CD4-positive, alpha-beta T cell treated with Interleukin-4 for 4 hours (primary cell): ENCODE results near the gene LGALS3.
A peak's percentile ranks its signal among the peaks of the same experiment; 100 is the strongest.
"Not testable (repeated sequence)": the region's sequence is repeated elsewhere in the genome, so short reads cannot be mapped to it uniquely, and the experiment has no call there.

Experiments
- DNase-seq: peaks from one replicate; pipeline ENCODE4 v3.0.0-alpha.2; 2020

LGALS3 gene

GRCh38 chr14:55129086-55129427, at the start of gene LGALS3:
Gene LGALS3, plus strand, starts transcription at chr14:55129252. Its CDS starts 8,122 bp downstream, at chr14:55137374.
- peak; percentile 29 for DNase-seq

- DNase-seq: not testable (repeated sequence)
Observed at GRCh38 chr14:55079961-55080360, 49.1 kb upstream of the LGALS3 start.

- DNase-seq: no peak
Observed at GRCh38 chr14:55084401-55085059, 44.5 kb upstream of the LGALS3 start.

GRCh38 chr14:55085060-55085660, 43.9 kb upstream of the LGALS3 start:
- DNase-seq: no peak

- DNase-seq: no peak
Observed at GRCh38 chr14:55086938-55087337, 42.1 kb upstream of the LGALS3 start.

- DNase-seq: no peak
Observed at GRCh38 chr14:55088356-55088755, 40.7 kb upstream of the LGALS3 start.

GRCh38 chr14:55092341-55092740, 36.7 kb upstream of the LGALS3 start:
- no peak for DNase-seq

GRCh38 chr14:55094292-55095157, 34.5 kb upstream of the LGALS3 start:
- no peak for DNase-seq

- DNase-seq: peak; percentile 67
Observed at GRCh38 chr14:55097881-55098560, 31.0 kb upstream of the LGALS3 start.

GRCh38 chr14:55098561-55098898, 30.5 kb upstream of the LGALS3 start:
- DNase-seq: no peak

- no peak for DNase-seq
Observed at GRCh38 chr14:55099756-55100155, 29.3 kb upstream of the LGALS3 start.

GRCh38 chr14:55101698-55102097, 27.4 kb upstream of the LGALS3 start:
- DNase-seq: no peak

GRCh38 chr14:55102141-55102621, 26.9 kb upstream of the LGALS3 start:
- DNase-seq: peak; percentile 89

- peak; percentile 91 for DNase-seq
Observed at GRCh38 chr14:55103005-55103640, 25.9 kb upstream of the LGALS3 start.

GRCh38 chr14:55103971-55104954, 24.8 kb upstream of the LGALS3 start:
- DNase-seq: peak; percentile 53

- no peak for DNase-seq
Observed at GRCh38 chr14:55105991-55106390, 23.1 kb upstream of the LGALS3 start.

- DNase-seq: peak; percentile 76
Observed at GRCh38 chr14:55107766-55108554, 21.1 kb upstream of the LGALS3 start.

- no peak for DNase-seq
Observed at GRCh38 chr14:55109836-55110235, 19.2 kb upstream of the LGALS3 start.

GRCh38 chr14:55111122-55111708, 17.8 kb upstream of the LGALS3 start:
- no peak for DNase-seq

- DNase-seq: no peak
Observed at GRCh38 chr14:55114720-55115119, 14.3 kb upstream of the LGALS3 start.
